Neural progenitor cell (in vitro differentiated cells): Measurements from ENCODE around the gene MBNL2. TPM values are rescaled to one million over a fixed set of nuclear protein-coding genes. Genes with fewer than 3 reads are reported as not detected.

Experiments used
- DNase-seq: peaks from one replicate; pipeline ENCODE4 v3.0.0-alpha.2; 2016; ENCODE audit warnings: low spot score
- H2AFZ ChIP-seq: fragments of 200-600 bp; sonication (generic); replicated peaks from 2 replicates; pipeline ENCODE4 v1.6.1; 2016; ENCODE audit warnings: antibody characterized with exemption
- H3F3A ChIP-seq: fragments of 200-600 bp; sonication (generic); 2 replicates; pipeline ENCODE4 v1.6.1; 2016; ENCODE audit warnings: antibody characterized with exemption, low read depth
- H3K27ac ChIP-seq: fragments of 200-600 bp; sonication (generic); 2 replicates; pipeline ENCODE4 v1.5.1; 2016; ENCODE audit warnings: mild to moderate bottlenecking
- H3K27me3 ChIP-seq: fragments of 200-600 bp; sonication (generic); 2 replicates; pipeline ENCODE4 v1.6.1; 2016; ENCODE audit warnings: mild to moderate bottlenecking, moderate library complexity
- H3K36me3 ChIP-seq: fragments of 200-600 bp; sonication (generic); 2 replicates; pipeline ENCODE4 v1.5.1; 2016
- H3K4me1 ChIP-seq: fragments of 200-600 bp; sonication (generic); 2 replicates; pipeline ENCODE4 v1.6.1; 2016; ENCODE audit warnings: mixed run types
- H3K4me2 ChIP-seq: fragments of 200-600 bp; sonication (generic); 2 replicates; pipeline ENCODE4 v1.6.1; 2016
- H3K4me3 ChIP-seq: fragments of 200-600 bp; sonication (generic); 2 replicates; pipeline ENCODE4 v1.5.1; 2016
- H3K79me2 ChIP-seq: fragments of 200-600 bp; sonication (generic); 2 replicates; pipeline ENCODE4 v1.6.1; 2016; ENCODE audit warnings: low read depth
- H3K9ac ChIP-seq: fragments of 200-600 bp; sonication (generic); 2 replicates; pipeline ENCODE4 v1.6.1; 2016
- H3K9me3 ChIP-seq: fragments of 200-600 bp; sonication (generic); 2 replicates; pipeline ENCODE4 v1.5.1; 2016; ENCODE audit warnings: low read depth
- H4K20me1 ChIP-seq: fragments of 200-600 bp; sonication (generic); 2 replicates; pipeline ENCODE4 v1.6.1; 2016; ENCODE audit warnings: low read depth
- H3K27ac Mint-ChIP-seq: 3 replicates; pipeline ENCODE4 v1.8.0; 2021; ENCODE audit warnings: mixed read lengths
- H3K27me3 Mint-ChIP-seq: 2 replicates; pipeline ENCODE4 v1.8.0; 2022; ENCODE audit warnings: low read depth, mild to moderate bottlenecking, inconsistent platforms, moderate library complexity, mixed read lengths; ENCODE audit not compliant: insufficient read depth
- H3K36me3 Mint-ChIP-seq: 3 replicates; pipeline ENCODE4 v1.8.0; 2021; ENCODE audit warnings: mixed read lengths
- H3K4me1 Mint-ChIP-seq: 3 replicates; pipeline ENCODE4 v1.8.0; 2021; ENCODE audit warnings: mixed read lengths
- H3K4me3 Mint-ChIP-seq: 3 replicates; pipeline ENCODE4 v1.8.0; 2021; ENCODE audit warnings: mild to moderate bottlenecking, moderate library complexity, mixed read lengths
- H3K9me3 Mint-ChIP-seq: 3 replicates; pipeline ENCODE4 v1.8.0; 2020; ENCODE audit warnings: mixed read lengths
- CTCF ChIP-seq: fragments of 200-600 bp; sonication (generic); IDR thresholded peaks from 2 replicates; pipeline ENCODE4 v1.5.1; 2017; ENCODE audit warnings: antibody characterized with exemption, mild to moderate bottlenecking
- EZH2 ChIP-seq: fragments of 200-600 bp; sonication (generic); IDR thresholded peaks from 2 replicates; pipeline ENCODE4 v1.6.1; 2017; ENCODE audit warnings: antibody characterized with exemption, mild to moderate bottlenecking, moderate library complexity
- EZH2phosphoT487 ChIP-seq: fragments of 200-600 bp; sonication (generic); IDR thresholded peaks from 2 replicates; pipeline ENCODE4 v1.6.1; 2017; ENCODE audit warnings: antibody characterized with exemption
- total RNA-seq: library from RNA; depleted of rRNA; stranded (reverse); fragments of >200 nt; gene quantifications from 2 replicates; pipeline ENCODE4 v1.2.3, GENCODE V29; 2015; ENCODE audit warnings: low replicate concordance

MBNL2 gene
- total RNA-seq, 1 donor from 2014 or later: 19.6 TPM

DNA sequence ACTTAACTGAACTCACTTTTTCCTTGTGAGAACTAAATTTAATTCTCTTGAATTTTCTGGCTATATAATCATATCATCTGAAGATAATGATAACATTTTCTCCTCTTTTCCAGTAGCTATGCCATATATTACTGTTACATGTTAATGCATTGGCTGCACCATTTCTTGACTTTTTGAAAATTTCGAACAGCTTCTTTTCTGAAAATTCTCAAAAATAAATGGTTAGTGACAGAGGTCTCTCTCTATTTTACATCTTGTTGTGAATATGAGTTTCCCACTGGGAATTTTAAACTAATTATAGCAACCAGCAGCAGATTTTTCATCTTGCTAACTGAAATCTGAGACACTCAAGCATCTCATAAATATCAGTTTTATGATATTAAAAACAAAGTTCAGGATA lies 30.6 kb downstream of the MBNL2 start:
- peaks cover 4% of the 10 kb centered on the region for H3K4me1 ChIP-seq
- H3K4me3 Mint-ChIP-seq: no peak overlapping the region

GRCh38 chr13:97253581-97254293 lies 31.6 kb downstream of the MBNL2 start:
- Mint-ChIP-seq H3K36me3 (peaks cover 9% of the 10 kb centered on the region), H3K4me3 (no peak overlapping the region), H3K27ac (no peak overlapping the region)

More for the DNA sequence above, 30.6 kb downstream of the MBNL2 start:
- no peaks in the 10 kb centered on the region for H3K9me3 ChIP-seq
- peaks cover 9% of the 10 kb centered on the region for H3K36me3 Mint-ChIP-seq
- no peaks in the 10 kb centered on the region for H3F3A ChIP-seq
- no peak overlapping the region for H3K9ac ChIP-seq
- no peaks in the 10 kb centered on the region for H3K27me3 ChIP-seq
- peaks cover 5% of the 10 kb centered on the region for H3K4me1 Mint-ChIP-seq
- H3K27ac ChIP-seq: no peak overlapping the region
- no peak overlapping the region for H3K4me2 ChIP-seq
- H3K4me3 ChIP-seq: no peak overlapping the region
- no peaks in the 10 kb centered on the region for H3K36me3 ChIP-seq
- no peak overlapping the region for H2AFZ ChIP-seq
- H3K79me2 ChIP-seq: no peaks in the 10 kb centered on the region
- H4K20me1 ChIP-seq: no peaks in the 10 kb centered on the region
- no peak for DNase-seq
- H3K27ac Mint-ChIP-seq: no peak overlapping the region
- TF ChIP-seq CTCF: no peak
- no peak for TF ChIP-seq EZH2phosphoT487
- TF ChIP-seq EZH2: no peak
- H3K9me3 Mint-ChIP-seq: peaks cover 15% of the 10 kb centered on the region
- no peaks in the 10 kb centered on the region for H3K27me3 Mint-ChIP-seq

GRCh38 chr13:97254816-97255215 lies 32.7 kb downstream of the MBNL2 start:
- H3K4me3 ChIP-seq: no peak overlapping the region
- no peaks in the 10 kb centered on the region for H3F3A ChIP-seq
- H3K27me3 ChIP-seq: no peaks in the 10 kb centered on the region
- H4K20me1 ChIP-seq: no peaks in the 10 kb centered on the region
- peaks cover 9% of the 10 kb centered on the region for H3K36me3 Mint-ChIP-seq
- peaks cover 4% of the 10 kb centered on the region for H3K4me1 ChIP-seq
- no peak for TF ChIP-seq EZH2
- TF ChIP-seq EZH2phosphoT487: no peak
- no peak for TF ChIP-seq CTCF
- H3K79me2 ChIP-seq: no peaks in the 10 kb centered on the region
- H3K9me3 Mint-ChIP-seq: peaks cover 15% of the 10 kb centered on the region
- H3K4me1 Mint-ChIP-seq: peaks cover 12% of the 10 kb centered on the region
- no peak overlapping the region for H3K27ac ChIP-seq
- H3K4me3 Mint-ChIP-seq: no peak overlapping the region
- no peaks in the 10 kb centered on the region for H3K27me3 Mint-ChIP-seq
- H3K27ac Mint-ChIP-seq: no peak overlapping the region
- no peaks in the 10 kb centered on the region for H3K9me3 ChIP-seq
- H3K4me2 ChIP-seq: no peak overlapping the region
- no peak overlapping the region for H3K9ac ChIP-seq
- H2AFZ ChIP-seq: no peak overlapping the region
- H3K36me3 ChIP-seq: no peaks in the 10 kb centered on the region
- no peak for DNase-seq

More at GRCh38 chr13:97253581-97254293, 31.6 kb downstream of the MBNL2 start:
- Histone ChIP-seq H3F3A (no peaks in the 10 kb centered on the region), H3K9me3 (no peaks in the 10 kb centered on the region), H3K9ac (no peak overlapping the region), H3K36me3 (no peaks in the 10 kb centered on the region), H3K4me1 (peaks cover 4% of the 10 kb centered on the region), H3K27ac (no peak overlapping the region), H3K4me2 (no peak overlapping the region), H3K4me3 (no peak overlapping the region), H3K79me2 (no peaks in the 10 kb centered on the region), H2AFZ (no peak overlapping the region), H3K27me3 (no peaks in the 10 kb centered on the region), H4K20me1 (no peaks in the 10 kb centered on the region)
- H3K9me3 Mint-ChIP-seq: peaks cover 15% of the 10 kb centered on the region
- peaks cover 10% of the 10 kb centered on the region for H3K4me1 Mint-ChIP-seq
- DNase-seq: no peak
- H3K27me3 Mint-ChIP-seq: no peaks in the 10 kb centered on the region
- TF ChIP-seq EZH2 (no peak), CTCF (no peak), EZH2phosphoT487 (no peak)
